ENCODE results near the gene MB21D2.

The MB21D2 gene

DNA sequence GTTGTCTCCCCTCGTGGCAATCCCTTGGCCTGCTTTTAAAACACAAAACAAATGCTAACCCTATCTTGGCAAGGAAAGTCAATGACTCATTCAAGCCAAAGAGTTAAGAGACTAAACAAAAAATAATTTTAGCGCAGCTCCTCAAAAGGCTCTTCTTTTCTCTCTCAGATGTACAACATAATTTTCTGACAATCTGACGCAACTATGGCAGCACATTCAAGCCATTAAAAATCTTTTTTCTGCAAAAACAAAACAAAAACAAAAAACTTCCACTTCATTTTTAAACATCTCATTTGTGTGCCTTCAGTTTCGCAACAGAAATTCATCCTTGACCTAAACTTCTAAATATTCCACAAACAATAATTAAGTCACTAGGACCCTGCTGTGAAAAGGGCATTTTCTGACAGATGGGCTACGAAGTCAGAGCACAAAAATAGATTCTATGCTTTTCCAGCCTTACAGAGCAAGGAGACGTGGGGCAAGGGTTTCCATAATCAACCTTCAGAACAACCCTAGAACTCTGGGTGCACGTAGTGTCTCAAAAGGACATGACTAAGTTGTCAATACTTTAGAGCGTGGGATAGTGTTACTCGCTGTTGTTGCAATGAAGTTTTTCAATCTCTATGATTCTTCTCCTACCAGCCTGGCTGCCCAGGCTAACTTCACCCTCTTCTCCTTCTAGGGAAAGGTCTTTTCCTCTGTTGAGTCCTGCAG lies 84.3 kb downstream of the MB21D2 start:
- no peak for DNase-seq (ENCODE audit: low read depth in 2 of 2)

DNA sequence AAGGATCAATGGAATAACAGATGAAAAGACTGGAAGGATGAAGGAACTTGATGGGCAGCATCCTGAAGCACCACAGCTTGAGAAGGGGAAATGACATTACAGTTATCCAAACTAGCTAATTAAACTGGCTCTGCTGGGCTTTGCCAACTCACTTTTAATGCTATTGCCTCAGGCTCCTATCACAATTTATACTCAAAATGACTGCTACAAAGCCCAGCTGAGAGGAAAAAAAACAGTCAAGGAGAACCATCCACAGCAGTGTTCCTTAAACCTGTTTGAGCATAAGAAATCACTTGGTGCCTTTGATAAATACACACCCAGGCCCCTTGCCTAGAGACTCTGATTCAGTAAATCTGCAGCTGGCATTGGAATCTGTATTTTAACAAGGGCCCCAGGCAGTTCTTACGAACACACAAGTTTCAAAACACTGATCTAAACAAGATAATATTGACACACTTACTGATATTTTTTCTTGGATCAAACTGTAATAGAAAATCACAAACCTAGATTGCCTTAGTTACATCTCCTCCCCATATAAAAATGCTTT lies 85.8 kb downstream of the MB21D2 start:
- no peak for DNase-seq (ENCODE audit: low read depth in 2 of 2)

DNA sequence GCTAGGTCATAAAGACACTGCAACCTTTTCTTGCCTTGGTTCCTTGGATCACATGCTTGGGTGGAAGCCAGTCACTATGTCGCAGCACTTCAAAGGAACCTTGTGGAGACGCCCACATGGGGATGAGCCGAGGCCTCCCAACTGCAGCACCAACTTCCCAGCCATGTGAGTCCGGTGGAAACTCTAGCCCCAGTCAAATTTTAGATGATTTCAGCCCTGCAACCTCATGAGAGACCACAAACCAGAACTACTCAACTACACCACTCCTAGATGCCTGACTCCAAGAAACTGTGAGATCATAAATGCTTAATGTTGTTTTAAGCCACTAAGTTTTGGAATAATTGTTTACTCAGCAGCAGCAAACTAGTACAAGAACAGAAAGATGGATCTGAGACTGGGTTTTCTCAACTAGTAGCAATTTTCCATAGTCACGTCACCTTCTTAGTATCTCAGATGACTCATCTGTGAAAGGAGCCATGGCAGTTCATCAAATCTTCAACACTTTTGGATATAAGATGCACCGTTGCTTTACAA lies 86.5 kb downstream of the MB21D2 start:
- DNase-seq (ENCODE audit: low read depth in 2 of 2), result peak in 1 of 2 donors; percentile 14

- no peak for DNase-seq (ENCODE audit: low read depth in 2 of 2)
Observed at GRCh38 chr3:192830291-192831110, 87.2 kb downstream of the MB21D2 start.

GRCh38 chr3:192827863-192828594 lies 89.6 kb downstream of the MB21D2 start:
- DNase-seq (ENCODE audit: low read depth in 2 of 2), result no peak

DNA sequence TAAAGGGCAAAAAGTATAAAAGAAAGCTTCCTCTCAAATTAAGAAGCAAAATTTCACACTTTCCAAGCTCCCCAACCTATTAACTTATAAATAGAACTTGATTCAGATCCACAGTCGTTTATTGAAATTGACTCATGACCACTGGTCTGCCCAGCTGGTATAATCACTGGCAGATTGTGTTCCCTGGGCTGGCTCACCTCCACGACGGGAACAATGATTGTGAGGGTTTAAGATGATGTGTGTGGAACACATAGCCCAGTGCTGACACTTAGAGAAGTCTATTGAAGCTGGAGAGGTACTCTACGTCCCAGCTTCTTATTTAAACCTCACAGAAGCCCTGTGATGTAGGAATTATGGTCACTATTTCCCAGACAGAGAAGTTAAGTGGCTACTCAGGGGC lies 90.4 kb downstream of the MB21D2 start:
- DNase-seq (ENCODE audit: low read depth in 2 of 2), result no peak

GRCh38 chr3:192826214-192827006 lies 91.2 kb downstream of the MB21D2 start:
- DNase-seq (ENCODE audit: low read depth in 2 of 2), result no peak

DNA sequence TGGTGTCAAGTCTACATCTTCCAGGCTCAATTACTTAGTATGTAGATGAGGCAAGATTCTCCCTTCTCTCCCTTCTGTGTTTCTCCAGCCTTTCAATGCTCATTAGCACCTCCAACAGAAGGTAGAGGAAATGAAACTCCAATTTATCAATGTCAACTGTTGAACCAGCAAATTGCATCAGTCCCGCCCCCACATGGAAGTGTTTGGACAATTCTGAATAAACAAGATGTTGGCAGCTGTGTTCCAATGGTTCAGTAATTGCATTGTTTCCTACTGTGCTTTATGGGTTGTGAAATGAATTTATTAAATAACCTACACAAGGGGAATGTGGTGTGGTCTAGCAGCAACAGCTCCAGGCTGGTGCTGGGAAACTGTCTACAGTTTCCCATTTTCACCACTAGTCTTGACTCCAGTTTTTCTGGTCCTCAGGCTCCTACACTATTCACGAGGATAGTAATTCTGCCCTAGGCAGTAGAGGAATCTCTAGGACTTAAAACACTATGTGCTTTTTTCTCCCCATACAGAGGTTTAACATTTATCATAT lies 91.9 kb downstream of the MB21D2 start:
- DNase-seq (ENCODE audit: low read depth in 2 of 2), result no peak

GRCh38 chr3:192825216-192825615 lies 92.4 kb downstream of the MB21D2 start:
- DNase-seq (ENCODE audit: low read depth in 2 of 2), result no peak

- no peak for DNase-seq (ENCODE audit: low read depth in 2 of 2)
Observed at GRCh38 chr3:192824313-192824712, 93.3 kb downstream of the MB21D2 start.

DNA sequence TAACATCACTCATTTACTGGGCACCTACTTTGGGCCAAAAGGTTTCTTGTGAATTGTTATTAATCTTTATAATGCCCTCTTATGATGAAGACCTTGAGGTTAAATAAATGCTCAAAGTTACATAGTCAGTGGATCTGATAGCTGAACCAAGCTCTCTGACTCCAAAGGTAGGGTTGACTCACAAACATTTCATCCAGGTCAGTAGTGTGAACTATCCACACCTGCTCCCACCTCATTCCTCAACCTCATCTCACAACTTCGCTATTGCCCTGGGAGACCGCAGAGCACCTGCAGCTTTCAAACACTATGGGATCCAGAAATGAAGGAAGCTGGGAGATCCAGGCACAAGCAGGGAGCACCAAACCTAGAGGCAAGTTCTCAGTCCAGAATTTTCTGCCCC lies 96.5 kb downstream of the MB21D2 start:
- no peak for DNase-seq (ENCODE audit: low read depth in 2 of 2)

DNA sequence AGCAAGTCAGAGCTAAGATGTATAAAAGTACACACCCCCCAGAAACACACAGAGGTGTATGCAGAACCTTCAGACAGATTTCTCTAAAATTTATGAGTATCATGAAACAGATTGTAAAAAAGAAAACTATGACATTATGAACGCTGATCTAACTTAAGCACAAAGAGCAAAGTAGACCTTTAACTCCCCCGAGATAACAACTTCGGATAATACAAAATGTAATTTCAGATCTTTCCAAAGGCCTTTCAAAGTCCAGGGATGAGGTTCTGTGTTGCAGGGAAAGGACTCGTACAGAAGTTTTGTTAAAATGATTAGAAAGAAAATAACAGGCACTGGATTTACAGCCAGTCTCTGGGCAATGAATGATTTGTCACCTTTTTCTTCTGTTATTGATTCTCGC lies 97.5 kb downstream of the MB21D2 start:
- no peak for DNase-seq (ENCODE audit: low read depth in 2 of 2)

GRCh38 chr3:192819001-192819569 lies 98.6 kb downstream of the MB21D2 start:
- DNase-seq (ENCODE audit: low read depth in 2 of 2), result peak in 1 of 2 donors; percentile 4

GRCh38 chr3:192818126-192818525 lies 99.5 kb downstream of the MB21D2 start:
- DNase-seq (ENCODE audit: low read depth in 2 of 2), result no peak

- no peak for DNase-seq (ENCODE audit: low read depth in 2 of 2)
Observed at GRCh38 chr3:192817506-192817905, 100.2 kb downstream of the MB21D2 start.

- no peak for DNase-seq (ENCODE audit: low read depth in 2 of 2)
Observed at GRCh38 chr3:192817053-192817452, 100.6 kb downstream of the MB21D2 start.

GRCh38 chr3:192816351-192816750 lies 101.3 kb downstream of the MB21D2 start:
- no peak for DNase-seq (ENCODE audit: low read depth in 2 of 2)

DNA sequence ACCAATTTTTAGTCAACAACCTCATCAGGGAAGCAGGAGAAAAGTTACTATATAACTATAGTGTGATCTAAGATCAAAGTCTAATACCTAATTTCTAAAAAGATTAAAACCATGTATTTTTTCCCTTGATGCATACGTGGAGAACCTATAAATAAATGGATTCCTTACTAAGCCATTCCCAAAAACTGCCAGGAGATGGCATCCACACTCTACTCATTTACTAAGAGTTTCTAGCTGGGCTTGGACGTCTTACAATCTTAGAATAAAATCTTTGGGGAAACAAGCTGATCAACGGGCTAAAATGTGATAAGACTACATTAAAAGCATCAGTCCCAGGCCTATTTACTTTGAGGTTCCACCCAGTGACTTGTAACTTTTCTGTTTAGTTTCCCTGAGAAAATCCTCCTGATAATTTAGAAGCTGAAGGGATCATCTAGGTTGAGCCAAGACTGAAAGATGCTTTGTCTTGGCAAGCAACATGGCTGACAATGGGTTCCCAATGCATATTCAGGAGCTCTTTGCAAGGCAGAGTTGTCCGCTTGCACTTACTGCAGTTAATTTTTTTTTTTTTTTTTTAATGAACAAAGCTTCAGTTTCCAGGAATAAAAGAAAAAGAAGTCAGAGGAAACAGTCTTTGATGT lies 104.8 kb downstream of the MB21D2 start:
- no peak for DNase-seq (ENCODE audit: low read depth in 2 of 2)

- no peak for DNase-seq (ENCODE audit: low read depth in 2 of 2)
Observed at GRCh38 chr3:192805711-192806110, 111.9 kb downstream of the MB21D2 start.

DNA sequence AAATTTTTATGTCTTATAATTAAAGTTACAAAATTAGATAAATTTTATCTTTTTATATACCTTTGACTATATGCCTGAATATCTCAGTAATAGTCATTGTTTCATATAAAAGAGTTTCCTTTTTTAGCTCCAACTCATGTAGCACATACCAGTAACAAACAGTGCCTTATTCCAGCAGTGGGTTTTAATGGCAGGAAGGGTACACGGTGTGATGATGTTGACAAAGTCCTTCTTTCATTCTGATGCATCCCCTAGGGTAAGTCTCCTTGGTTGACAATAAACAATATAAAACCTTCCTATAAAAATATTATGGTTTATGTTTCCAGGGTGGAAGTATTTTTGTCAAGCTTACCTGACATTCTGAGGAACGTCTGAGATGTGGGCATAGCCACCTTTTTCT lies 113.2 kb downstream of the MB21D2 start:
- no peak for DNase-seq (ENCODE audit: low read depth in 2 of 2)

All from activated CD4-positive, alpha-beta T cell treated with anti-CD3 and anti-CD28 coated beads for 24 hours (primary cell).